Effector CD8-positive, alpha-beta T cell (primary cell): ENCODE data around the gene XPR1.
"Not testable (repeated sequence)": the region's sequence is repeated elsewhere in the genome, so short reads cannot be mapped to it uniquely, and the experiment has no call there.

Experiments
- DNase-seq: peaks from one replicate; lab custom pipeline; 2025; lab: John Stamatoyannopoulos, UW

The XPR1 gene

GRCh38 chr1:180841415-180841814 lies 209.6 kb downstream of the XPR1 start:
- no peak for DNase-seq

GRCh38 chr1:180842052-180842451 lies 210.2 kb downstream of the XPR1 start:
- no peak for DNase-seq

GRCh38 chr1:180842491-180843275 lies 210.9 kb downstream of the XPR1 start:
- no peak for DNase-seq

GRCh38 chr1:180845352-180845751 lies 213.5 kb downstream of the XPR1 start:
- no peak for DNase-seq

GRCh38 chr1:180848191-180848590 lies 216.4 kb downstream of the XPR1 start:
- no peak for DNase-seq

- DNase-seq = no peak
Measured at GRCh38 chr1:180849031-180849775, 217.4 kb downstream of the XPR1 start.

- DNase-seq = no peak
Measured at GRCh38 chr1:180851995-180852887, 220.4 kb downstream of the XPR1 start.

- no peak for DNase-seq
Measured at GRCh38 chr1:180854001-180854400, 222.2 kb downstream of the XPR1 start.

GRCh38 chr1:180854456-180854855 lies 222.6 kb downstream of the XPR1 start:
- no peak for DNase-seq

- DNase-seq = not testable (repeated sequence)
Measured at GRCh38 chr1:180857947-180858725, 226.3 kb downstream of the XPR1 start.

- DNase-seq = no peak
Measured at GRCh38 chr1:180859306-180859705, 227.5 kb downstream of the XPR1 start.

- no peak for DNase-seq
Measured at GRCh38 chr1:180860535-180860934, 228.7 kb downstream of the XPR1 start.

- DNase-seq = no peak
Measured at GRCh38 chr1:180862305-180862704, 230.5 kb downstream of the XPR1 start.

GRCh38 chr1:180863158-180863775 lies 231.4 kb downstream of the XPR1 start:
- DNase-seq = no peak

GRCh38 chr1:180881806-180882509 lies 250.1 kb downstream of the XPR1 start:
- no peak for DNase-seq

GRCh38 chr1:180884588-180885300 lies 252.9 kb downstream of the XPR1 start:
- DNase-seq = no peak

- DNase-seq = no peak
Measured at GRCh38 chr1:180886338-180886737, 254.5 kb downstream of the XPR1 start.

- no peak for DNase-seq
Measured at GRCh38 chr1:180887841-180888240, 256.0 kb downstream of the XPR1 start.

- no peak for DNase-seq
Measured at GRCh38 chr1:180888870-180889269, 257.0 kb downstream of the XPR1 start.

GRCh38 chr1:180889325-180889724 lies 257.5 kb downstream of the XPR1 start:
- no peak for DNase-seq
